Skeletal muscle cell (primary cell): ENCODE results near the gene TRIM16.
"Not testable (repeated sequence)": the region's sequence is repeated elsewhere in the genome, so short reads cannot be mapped to it uniquely, and the experiment has no call there.

ENCODE experiments used
- DNase-seq: peaks from one replicate; pipeline ENCODE4 v3.0.0-alpha.2; 2010; ENCODE audit warnings: low read depth
- H3K4me3 ChIP-seq: 2 replicates; pipeline ENCODE4 v1.5.1; 2011; ENCODE audit warnings: low read depth, mild to moderate bottlenecking, control low read depth, low read length, moderate library complexity

TRIM16 gene

DNA sequence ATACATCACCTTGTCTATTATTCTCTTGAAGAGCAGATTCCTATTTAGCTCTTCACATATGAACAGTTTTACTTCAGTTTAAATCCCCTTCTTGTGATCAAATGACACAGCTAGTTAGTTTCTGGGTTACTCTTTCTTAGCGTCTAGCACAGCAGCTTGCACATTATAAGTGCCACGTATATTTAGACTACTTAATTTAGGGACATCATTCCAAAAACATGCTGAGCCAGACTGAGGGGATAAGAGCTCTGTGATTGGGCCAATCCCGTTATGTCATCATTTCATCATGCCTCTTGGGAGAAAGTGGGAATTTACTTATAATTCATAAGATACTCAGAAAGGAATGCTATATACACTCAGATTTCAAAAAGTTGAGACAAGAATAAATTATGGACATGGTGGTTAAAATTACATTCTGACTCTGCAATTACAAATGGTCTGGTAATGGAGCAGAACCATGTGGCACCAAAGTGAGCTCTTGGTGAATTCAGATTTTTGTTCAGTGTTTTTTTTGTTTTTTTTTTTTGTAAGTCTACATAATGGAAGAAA is 60.4 kb downstream of the TRIM16 start:
- H3K4me3 ChIP-seq, DNase-seq: not testable (repeated sequence)

DNA sequence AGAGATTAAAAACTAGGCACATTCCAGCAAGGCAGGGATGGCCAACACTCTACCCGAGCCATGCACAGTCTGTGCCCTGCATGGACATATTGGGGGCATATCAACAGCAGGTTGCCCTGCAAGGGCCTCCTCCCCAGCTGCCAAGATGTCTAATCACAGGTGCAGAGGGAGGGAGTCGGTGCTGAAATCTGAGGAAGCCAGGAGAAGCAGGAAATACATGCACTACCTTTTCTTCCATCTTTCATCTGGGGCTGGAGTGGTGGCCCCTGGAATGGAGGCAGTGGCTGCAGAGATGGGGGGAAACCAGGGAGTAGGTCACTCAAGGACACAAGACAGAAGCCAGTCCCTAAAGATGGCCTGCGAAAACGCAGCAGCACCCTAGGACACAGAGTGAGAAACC is 60.9 kb downstream of the TRIM16 start:
- H3K4me3 ChIP-seq, DNase-seq: not testable (repeated sequence)

DNA sequence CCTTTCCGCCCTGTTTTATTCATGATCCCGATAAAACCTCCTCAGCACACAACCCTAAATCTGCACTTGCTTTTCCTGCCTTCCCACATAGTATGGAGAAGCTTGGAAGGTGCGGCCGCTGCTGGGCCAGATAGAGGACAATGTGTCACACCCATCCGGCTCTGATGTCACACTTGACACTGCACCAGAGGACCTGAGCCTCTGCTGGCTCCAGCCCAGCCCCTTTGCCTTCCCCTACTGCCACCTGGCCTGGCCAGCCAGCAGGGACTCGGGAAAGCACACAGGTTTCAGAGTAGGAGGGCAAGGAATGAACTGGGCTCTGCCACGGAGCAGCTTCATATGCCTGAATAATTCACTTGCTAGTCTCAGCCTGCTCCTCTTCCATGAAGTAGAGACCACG is 62.0 kb downstream of the TRIM16 start:
- H3K4me3 ChIP-seq, DNase-seq: not testable (repeated sequence)

DNA sequence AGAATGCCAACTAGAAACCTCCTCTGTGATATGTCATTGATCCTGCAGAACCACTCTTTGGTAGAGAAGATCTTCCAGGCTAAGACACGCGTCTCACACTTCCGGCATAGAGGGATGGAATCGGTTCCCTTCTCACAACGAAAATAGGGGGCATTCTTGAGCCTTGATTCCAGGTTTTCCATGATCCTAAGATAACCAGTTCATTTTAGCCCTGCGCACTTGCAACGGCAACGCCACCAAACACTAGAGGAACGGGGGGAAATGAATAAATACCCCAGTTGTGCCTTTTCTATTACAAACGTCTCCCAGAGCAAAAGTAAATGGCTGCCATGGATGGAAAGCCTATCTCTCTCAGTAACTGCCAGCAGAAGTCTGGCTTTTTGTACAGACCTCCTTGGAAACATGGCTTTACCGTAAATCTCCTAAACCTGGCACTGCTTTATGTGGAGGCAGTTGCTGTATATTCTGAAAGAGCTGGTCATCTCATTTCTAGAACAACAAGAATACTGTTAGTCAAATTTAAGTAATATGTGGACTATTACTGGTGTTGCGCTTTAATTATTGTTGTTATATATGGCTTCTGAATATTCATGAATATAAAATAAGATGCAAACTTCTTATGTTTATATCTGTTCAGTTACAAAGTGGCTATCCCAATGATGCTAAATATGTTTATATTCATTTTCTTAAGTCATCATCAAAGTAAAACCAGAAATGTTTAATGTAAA is 64.6 kb downstream of the TRIM16 start, which contains the start of gene FBXW10B:
Gene FBXW10B (minus strand): TSS at position 374 of the 728 bp plus-strand sequence. CDS start 192 bp downstream, at position 182.
- DNase-seq, H3K4me3 ChIP-seq: not testable (repeated sequence)

DNA sequence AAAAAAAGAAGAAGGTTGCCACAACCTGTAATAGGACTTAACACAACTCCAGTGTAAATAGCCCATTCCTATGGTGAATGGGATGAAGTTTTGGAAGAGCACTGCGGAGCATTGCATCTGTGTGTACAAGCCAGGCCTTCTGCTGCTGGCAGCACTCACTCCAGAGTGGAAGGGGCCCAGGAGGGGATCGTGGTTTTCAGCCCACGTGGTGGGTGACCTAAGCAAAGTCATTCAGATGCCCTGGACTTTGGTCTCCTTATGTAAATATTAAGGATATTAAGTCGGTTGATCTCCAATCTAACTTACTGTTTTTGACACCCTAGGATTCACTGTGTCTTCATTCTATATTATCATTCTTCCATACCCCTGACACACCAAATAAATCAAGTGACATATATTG is 67.3 kb downstream of the TRIM16 start:
- H3K4me3 ChIP-seq, result not testable (repeated sequence)

DNA sequence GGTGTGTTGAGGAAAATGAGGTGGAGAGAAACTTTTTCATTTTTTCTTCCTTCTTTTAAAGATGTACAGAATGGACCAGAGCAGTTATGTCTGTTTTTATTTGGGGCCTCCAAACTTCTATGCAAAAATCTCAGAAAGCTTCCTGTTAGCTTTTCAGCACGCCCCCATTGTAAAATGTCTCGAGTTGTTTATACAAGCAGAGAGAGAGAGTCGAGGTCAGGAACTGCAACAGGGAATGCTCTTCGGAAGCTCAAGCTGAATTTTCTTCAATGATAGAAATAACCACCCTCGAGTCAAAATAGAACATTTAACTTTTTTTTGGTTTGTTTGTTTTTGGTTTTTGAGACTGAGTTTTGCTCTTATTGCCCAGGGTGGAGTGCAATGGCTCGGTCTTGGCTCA is 68.3 kb downstream of the TRIM16 start:
- H3K4me3 ChIP-seq, DNase-seq: not testable (repeated sequence)

More for the DNA sequence above, 67.3 kb downstream of the TRIM16 start:
- DNase-seq, result not testable (repeated sequence)

DNA sequence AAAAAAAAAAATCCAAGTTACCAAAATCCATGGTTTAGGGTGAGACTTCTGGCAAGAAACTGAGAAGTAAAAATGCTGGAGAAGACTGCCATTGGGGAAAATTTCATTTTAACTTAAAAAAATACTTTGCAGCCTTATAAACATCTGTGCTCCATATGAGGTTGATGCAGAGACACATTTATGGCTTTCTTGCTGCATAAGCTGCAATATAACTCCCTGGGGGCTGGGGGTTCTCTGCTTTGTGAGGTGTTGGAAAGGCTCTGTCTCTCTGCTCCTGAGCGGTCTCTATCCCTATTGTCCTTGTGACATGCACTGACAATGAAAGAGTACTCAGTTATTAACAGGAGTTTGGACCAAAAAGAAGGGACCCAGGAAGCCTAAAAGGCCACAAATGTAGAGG is 71.0 kb downstream of the TRIM16 start:
- H3K4me3 ChIP-seq, DNase-seq: not testable (repeated sequence)

DNA sequence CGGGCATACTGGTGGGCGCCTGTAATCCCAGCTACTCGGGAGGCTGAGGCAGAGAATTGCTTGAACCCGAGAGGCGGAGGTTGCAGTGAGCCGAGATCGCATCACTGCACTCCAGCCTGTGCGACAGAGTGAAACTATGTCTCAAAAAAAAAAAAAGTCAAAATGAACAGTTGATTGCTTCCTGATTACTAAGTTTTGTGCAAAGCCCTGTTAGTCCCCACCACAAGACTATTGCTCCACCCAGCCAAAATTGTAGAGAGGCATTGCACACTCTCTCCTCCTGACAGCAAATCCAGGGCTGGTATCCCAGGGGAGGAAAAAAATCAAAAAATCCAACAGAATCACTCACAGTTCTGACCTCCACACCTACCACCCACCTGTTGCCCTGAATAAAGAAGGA is 91.2 kb downstream of the TRIM16 start:
- not testable (repeated sequence) for H3K4me3 ChIP-seq, DNase-seq

DNA sequence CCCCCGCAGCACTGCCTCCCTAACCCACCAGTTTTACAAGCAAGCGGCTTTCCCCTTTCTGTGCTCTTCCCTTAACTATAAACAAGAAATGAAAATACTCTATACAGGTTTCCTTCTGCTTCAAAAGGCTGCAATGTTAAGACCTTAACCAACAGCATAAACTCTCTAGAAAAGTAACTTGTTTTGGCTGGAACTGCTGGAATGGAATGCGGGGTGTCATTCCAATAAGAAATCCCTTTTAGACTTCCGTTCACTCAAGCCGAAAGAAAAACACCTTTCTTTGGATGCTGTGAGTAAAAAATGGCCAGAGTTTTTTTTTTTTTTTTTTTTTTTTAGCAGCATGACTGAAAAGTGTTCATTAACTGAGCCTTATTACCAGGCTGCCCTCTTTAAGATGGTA is 92.1 kb downstream of the TRIM16 start:
- not testable (repeated sequence) for H3K4me3 ChIP-seq, DNase-seq

DNA sequence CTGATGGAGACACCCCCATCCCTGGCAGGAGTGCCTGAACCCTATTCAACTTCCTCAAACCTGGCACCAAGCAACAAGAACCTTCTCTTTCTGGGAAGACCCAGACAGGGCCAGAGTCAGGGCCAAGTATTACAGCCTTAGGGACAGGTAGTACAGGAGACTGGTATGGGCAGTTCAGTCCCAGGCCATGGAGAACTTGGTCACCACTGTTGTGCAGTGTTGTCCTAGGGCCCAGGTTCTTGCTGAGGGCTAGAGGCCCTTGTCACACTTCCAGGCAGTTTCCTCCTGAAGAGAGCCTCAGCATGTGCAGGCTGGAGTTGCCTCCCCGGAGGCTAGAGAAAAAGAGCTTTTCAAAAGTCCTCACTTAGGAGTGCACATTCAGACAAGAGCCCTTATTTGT is 93.3 kb downstream of the TRIM16 start:
- DNase-seq, H3K4me3 ChIP-seq: not testable (repeated sequence)

DNA sequence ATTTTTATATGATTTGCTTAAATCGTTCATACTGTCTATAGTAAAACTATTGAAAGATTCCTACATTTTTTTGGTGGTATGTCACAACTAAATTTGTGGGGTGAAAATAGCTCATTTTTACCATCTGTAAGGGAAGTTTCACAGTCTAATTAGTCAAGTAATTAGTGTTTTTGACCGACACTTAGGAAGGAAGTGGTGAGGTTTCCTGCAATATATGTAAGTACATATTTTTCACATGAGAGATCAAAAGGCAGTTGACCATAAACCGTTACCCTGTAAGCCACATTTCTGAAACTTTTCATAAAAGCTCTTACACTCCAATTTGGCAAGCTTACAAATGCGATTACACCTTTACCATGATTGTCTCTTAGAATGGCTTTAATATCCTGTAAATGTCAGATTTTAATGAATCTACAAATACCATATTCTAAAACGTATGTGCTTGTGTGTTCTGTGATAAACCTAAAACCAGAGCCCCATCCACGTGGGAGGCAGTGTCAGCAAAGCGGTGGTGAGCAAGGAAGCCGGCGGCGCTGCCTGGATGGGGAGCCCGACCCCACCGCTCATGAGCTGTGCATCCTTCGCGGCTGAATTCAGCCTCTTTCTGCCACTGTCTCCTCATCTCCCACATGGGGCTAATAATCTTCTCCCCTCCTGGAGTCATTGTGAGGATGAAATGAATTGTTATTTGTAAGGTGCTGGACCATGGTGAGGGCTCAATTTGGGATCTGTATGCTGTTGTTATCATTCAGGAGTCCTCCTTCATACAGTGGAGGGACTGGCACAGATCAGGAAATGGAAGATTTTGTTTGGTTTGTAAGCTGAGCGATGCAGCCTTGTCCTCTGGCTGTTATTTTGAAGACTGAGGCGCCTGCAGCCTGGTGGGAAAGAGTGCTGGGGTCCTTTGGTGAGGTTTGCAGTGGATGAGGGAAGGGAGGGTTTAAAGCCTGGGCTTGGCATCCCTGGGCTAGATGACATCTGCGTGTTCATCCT is 94.3 kb downstream of the TRIM16 start:
- H3K4me3 ChIP-seq, DNase-seq: not testable (repeated sequence)

DNA sequence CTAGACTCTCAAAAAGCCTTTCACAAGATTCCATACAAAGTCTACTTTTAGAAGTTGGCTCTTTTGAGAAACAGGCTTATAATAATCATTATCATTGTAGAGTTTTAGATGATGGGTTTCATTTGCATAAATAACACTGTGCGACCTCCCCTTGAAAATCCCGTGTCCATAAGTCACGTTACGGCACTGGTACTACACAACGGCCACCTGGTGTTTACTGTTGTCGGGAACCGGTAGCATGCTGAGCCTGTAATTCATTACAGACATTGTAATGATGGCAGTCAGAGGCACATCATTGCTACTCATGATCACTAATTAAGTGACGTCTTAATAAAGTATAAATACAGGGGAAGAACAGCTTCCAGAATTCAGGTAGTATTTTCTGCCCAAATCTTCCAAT is 96.1 kb downstream of the TRIM16 start:
- H3K4me3 ChIP-seq, DNase-seq: not testable (repeated sequence)

DNA sequence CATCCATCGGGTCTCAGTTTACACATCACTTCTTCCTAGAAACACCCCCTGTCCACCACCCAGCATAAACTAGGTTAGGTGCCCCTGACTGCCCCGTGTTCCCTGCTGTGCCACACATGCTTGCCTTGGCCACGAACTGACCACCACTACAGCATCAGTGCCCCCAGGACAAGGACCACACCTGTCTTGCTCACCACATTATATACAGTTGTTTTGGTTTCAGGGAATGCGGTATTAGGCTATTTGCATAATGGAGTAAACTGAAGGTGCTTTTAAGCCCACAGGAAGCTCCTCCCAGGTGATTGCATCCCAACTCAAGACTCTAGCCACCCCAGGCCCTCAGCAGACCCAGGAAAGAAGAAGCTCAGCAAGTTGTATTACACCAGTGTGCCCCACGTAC is 100.8 kb downstream of the TRIM16 start:
- DNase-seq, result not testable (repeated sequence)

DNA sequence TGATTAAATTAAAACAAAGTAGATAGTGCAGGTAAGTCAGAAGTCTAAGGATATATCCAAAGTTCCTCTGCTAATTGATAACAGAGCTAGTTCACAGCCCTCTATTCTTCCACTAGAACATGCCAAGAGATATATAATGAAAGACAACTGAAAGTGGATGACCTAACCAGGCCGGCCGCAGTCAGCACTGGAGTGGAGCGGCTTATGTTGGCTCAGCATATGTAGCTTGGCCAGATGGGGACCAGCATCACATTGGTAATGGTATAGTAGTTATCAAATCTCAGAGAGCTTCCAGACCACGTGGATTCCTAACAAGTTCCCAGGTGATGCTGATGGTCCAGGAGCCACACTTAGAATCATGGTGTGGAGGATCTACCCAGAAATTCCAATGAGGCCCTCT is 102.6 kb downstream of the TRIM16 start:
- H3K4me3 ChIP-seq, DNase-seq: not testable (repeated sequence)

More for the DNA sequence above, 100.8 kb downstream of the TRIM16 start:
- not testable (repeated sequence) for H3K4me3 ChIP-seq
